Measurements from ENCODE around the gene WWP2. TPM values are rescaled to one million over a fixed set of nuclear protein-coding genes. Genes with fewer than 3 reads are reported as not detected.

Gene WWP2
- total RNA-seq, 2 donors from 2014 or later = 34.8 to 78.8 TPM

- DNase-seq = no peak
- Histone ChIP-seq H3K36me3 (replicated peaks in 1 of 2; ENCODE audit: insufficient read depth in 1 of 2, low read depth in 2 of 2) (peaks cover 0 to 4% of the 10 kb centered on the region in 2 donors), H3K4me1 (peaks cover 6% of the 10 kb centered on the region), H3K4me3 (no peak overlapping the region), H3K27me3 (no peaks in the 10 kb centered on the region), H3K9me3 (no peaks in the 10 kb centered on the region), H3K27ac (no peak overlapping the region)
- TF ChIP-seq CTCF (IDR thresholded peaks at IDR 0.05) = no peak
- TF ChIP-seq POLR2A (IDR thresholded peaks at IDR 0.05) = no peak
- 93 to 95% methylated on average over 2 of the region's 2 CpGs for WGBS, 2 donors
- intact Hi-C loops (cut with DNase I) = no loop called here
- ATAC-seq = no peak
These were observed 130.2 kb downstream of the WWP2 start for GRCh38 chr16:69892378-69892777.

DNA sequence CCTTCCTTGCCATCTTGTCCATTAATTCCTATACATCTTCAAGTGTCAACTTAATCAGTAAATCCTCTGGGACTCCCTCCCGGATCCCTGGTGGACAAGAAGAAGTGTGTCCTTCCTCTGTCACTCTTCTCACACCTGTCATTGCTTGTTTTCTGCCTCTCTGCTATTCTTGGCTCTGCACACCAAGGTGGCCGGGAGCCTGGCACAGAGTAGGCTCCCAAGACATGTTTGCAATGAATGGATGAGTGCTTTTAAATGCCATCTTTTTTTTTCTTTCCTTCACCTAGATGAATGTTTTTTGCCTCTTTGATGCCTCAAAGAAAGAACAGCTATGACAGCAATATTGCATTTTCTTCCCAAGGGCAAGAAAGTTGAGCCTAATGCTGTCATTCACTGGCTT is 131.0 kb downstream of the WWP2 start:
- peaks cover 6% of the 10 kb centered on the region for H3K4me1 ChIP-seq
- TF ChIP-seq CTCF (IDR thresholded peaks at IDR 0.05) (no peak), POLR2A (IDR thresholded peaks at IDR 0.05) (no peak)
- H3K9me3 ChIP-seq = no peaks in the 10 kb centered on the region
- ATAC-seq (no peak), DNase-seq (no peak)
- H3K27ac ChIP-seq = no peak overlapping the region
- no peak overlapping the region for H3K4me3 ChIP-seq
- peaks cover 0 to 4% of the 10 kb centered on the region in 2 donors for H3K36me3 ChIP-seq (replicated peaks in 1 of 2; ENCODE audit: insufficient read depth in 1 of 2, low read depth in 2 of 2)
- intact Hi-C loops (cut with DNase I) = no loop called here
- 57 to 69% methylated on average over 2 of the region's 2 CpGs for WGBS, 2 donors
- H3K27me3 ChIP-seq = no peaks in the 10 kb centered on the region

GRCh38 chr16:69894676-69895075 is 132.5 kb downstream of the WWP2 start:
- TF ChIP-seq POLR2A (IDR thresholded peaks at IDR 0.05) (no peak), CTCF (IDR thresholded peaks at IDR 0.05) (no peak)
- WGBS, 2 donors = 85 to 91% methylated on average over 11 of the region's 11 CpGs
- ATAC-seq = no peak
- H3K4me1 ChIP-seq = peaks cover 6% of the 10 kb centered on the region
- no peak overlapping the region for H3K4me3 ChIP-seq
- no peak for DNase-seq
- H3K27me3 ChIP-seq = no peaks in the 10 kb centered on the region
- intact Hi-C loops (cut with DNase I) = no loop called here
- H3K36me3 ChIP-seq (replicated peaks in 1 of 2; ENCODE audit: insufficient read depth in 1 of 2, low read depth in 2 of 2) = peaks cover 0 to 2% of the 10 kb centered on the region in 2 donors
- no peak overlapping the region for H3K27ac ChIP-seq
- H3K9me3 ChIP-seq = no peaks in the 10 kb centered on the region

- TF ChIP-seq CTCF (IDR thresholded peaks at IDR 0.05) (no peak), POLR2A (IDR thresholded peaks at IDR 0.05) (no peak)
- Histone ChIP-seq H3K9me3 (no peaks in the 10 kb centered on the region), H3K36me3 (replicated peaks in 1 of 2; ENCODE audit: insufficient read depth in 1 of 2, low read depth in 2 of 2) (peaks cover 0 to 6% of the 10 kb centered on the region in 2 donors), H3K27ac (no peak overlapping the region), H3K4me1 (no peaks in the 10 kb centered on the region), H3K27me3 (no peaks in the 10 kb centered on the region), H3K4me3 (no peak overlapping the region)
- no peak for DNase-seq
- WGBS, 2 donors = 93 to 97% methylated on average over 8 of the region's 8 CpGs
- no peak for ATAC-seq
- intact Hi-C loops (cut with DNase I) = no loop called here
These were observed 141.8 kb downstream of the WWP2 start for GRCh38 chr16:69903865-69904415.

- no peaks in the 10 kb centered on the region for H3K27me3 ChIP-seq
- H3K4me1 ChIP-seq = no peaks in the 10 kb centered on the region
- WGBS, 2 donors = 89 to 93% methylated on average over 9 of the region's 9 CpGs
- intact Hi-C loops (cut with DNase I) = no loop called here
- no peak overlapping the region for H3K4me3 ChIP-seq
- ATAC-seq (no peak), DNase-seq (peak in 1 of 4 donors; percentile 42)
- peaks cover 0 to 8% of the 10 kb centered on the region in 2 donors for H3K36me3 ChIP-seq (replicated peaks in 1 of 2; ENCODE audit: insufficient read depth in 1 of 2, low read depth in 2 of 2)
- no peak for TF ChIP-seq POLR2A (IDR thresholded peaks at IDR 0.05)
- no peaks in the 10 kb centered on the region for H3K9me3 ChIP-seq
- no peak overlapping the region for H3K27ac ChIP-seq
These were observed 142.5 kb downstream of the WWP2 start for GRCh38 chr16:69904495-69905170.

Measured in body of pancreas (tissue), 4 donors.